K562 (cell line): ENCODE data around the gene MAPT.

Experiments used
- BCL6 ChIP-seq: fragments of 250-450 bp; sonication (Bioruptor Pico); IDR thresholded peaks from 2 replicates; pipeline ENCODE4 v1.4.0; 2020
- CREB5 ChIP-seq: fragments of 250-450 bp; sonication (Bioruptor Pico); IDR thresholded peaks from 2 replicates; pipeline ENCODE4 v1.5.0; 2020; ENCODE audit warnings: mild to moderate bottlenecking
- CTCF ChIP-seq, 3 experiments: IDR thresholded peaks in 2 of 3; conservative IDR thresholded peaks in 1 of 3; 2 replicates each; pipeline ENCODE4 v1.5.1; 2011 to 2012; ENCODE audit warnings: low read length in 3 of 3, mild to moderate bottlenecking in 3 of 3, control low read depth in 2 of 3, improper control_type of control experiment in 1 of 3, inconsistent platforms in 1 of 3, low read depth in 1 of 3, mixed read lengths in 1 of 3, moderate library complexity in 1 of 3; ENCODE audit not compliant: insufficient read depth in 2 of 3
- MAFF ChIP-seq: IDR thresholded peaks from 2 replicates; pipeline ENCODE4 v1.6.1; 2012; ENCODE audit warnings: low read length, improper control_type of control experiment
- MAFK ChIP-seq: IDR thresholded peaks from 2 replicates; pipeline ENCODE4 v1.6.1; 2011; ENCODE audit warnings: low read length, improper control_type of control experiment
- MYC ChIP-seq, 2 experiments: fragments of 250-450 bp in 1 of 2; sonication (Bioruptor Pico) in 1 of 2; IDR thresholded peaks; 2 replicates each; pipeline versions ENCODE4 v1.5.1 to v1.6.1; 2012 to 2021; ENCODE audit warnings: low read depth in 2 of 2, borderline replicate concordance in 1 of 2, improper control_type of control experiment in 1 of 2, low read length in 1 of 2, mild to moderate bottlenecking in 1 of 2, moderate library complexity in 1 of 2
- POLR2A ChIP-seq: fragments of 450-650 bp; conservative IDR thresholded peaks from 2 replicates; pipeline ENCODE4 v1.6.1; 2016
- SIN3A ChIP-seq, 2 experiments: fragments of 150-350 bp in 1 of 2; IDR thresholded peaks; 2 replicates each; pipeline ENCODE4 v1.6.1; 2011 to 2016; ENCODE audit warnings: borderline replicate concordance in 2 of 2, low read depth in 2 of 2, low read length in 2 of 2, mild to moderate bottlenecking in 2 of 2, moderate library complexity in 2 of 2; ENCODE audit not compliant: control insufficient read depth in 1 of 2
- ZBTB49 ChIP-seq: sonication (generic); formaldehyde crosslinking; IDR thresholded peaks from 2 replicates; pipeline ENCODE4 v1.8.0; 2022; ENCODE audit warnings: missing genetic modification reagents, mild to moderate bottlenecking, borderline replicate concordance
- TF ChIP-seq, protein P1 (sequence below): fragments of 250-450 bp; sonication (Bioruptor Pico); IDR thresholded peaks from 2 replicates; pipeline ENCODE4 v1.4.0; 2020; ENCODE audit warnings: mild to moderate bottlenecking, moderate library complexity, borderline replicate concordance

- TF ChIP-seq POLR2A, result no peak
- no peak for TF ChIP-seq ZBTB49 (CRISPR knock-in tag)
- no peak for TF ChIP-seq MAFF
- TF ChIP-seq, protein P1, sequence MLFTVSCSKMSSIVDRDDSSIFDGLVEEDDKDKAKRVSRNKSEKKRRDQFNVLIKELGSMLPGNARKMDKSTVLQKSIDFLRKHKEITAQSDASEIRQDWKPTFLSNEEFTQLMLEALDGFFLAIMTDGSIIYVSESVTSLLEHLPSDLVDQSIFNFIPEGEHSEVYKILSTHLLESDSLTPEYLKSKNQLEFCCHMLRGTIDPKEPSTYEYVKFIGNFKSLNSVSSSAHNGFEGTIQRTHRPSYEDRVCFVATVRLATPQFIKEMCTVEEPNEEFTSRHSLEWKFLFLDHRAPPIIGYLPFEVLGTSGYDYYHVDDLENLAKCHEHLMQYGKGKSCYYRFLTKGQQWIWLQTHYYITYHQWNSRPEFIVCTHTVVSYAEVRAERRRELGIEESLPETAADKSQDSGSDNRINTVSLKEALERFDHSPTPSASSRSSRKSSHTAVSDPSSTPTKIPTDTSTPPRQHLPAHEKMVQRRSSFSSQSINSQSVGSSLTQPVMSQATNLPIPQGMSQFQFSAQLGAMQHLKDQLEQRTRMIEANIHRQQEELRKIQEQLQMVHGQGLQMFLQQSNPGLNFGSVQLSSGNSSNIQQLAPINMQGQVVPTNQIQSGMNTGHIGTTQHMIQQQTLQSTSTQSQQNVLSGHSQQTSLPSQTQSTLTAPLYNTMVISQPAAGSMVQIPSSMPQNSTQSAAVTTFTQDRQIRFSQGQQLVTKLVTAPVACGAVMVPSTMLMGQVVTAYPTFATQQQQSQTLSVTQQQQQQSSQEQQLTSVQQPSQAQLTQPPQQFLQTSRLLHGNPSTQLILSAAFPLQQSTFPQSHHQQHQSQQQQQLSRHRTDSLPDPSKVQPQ (CRISPR knock-in tag), result no peak
- no peak for TF ChIP-seq MAFK
- TF ChIP-seq BCL6 (CRISPR knock-in tag), result no peak
- no peak for TF ChIP-seq SIN3A (IDR thresholded peaks at IDR 0.05; ENCODE audit: borderline replicate concordance in 2 of 2, control insufficient read depth in 1 of 2, low read depth in 2 of 2, low read length in 2 of 2)
- no peak for TF ChIP-seq CTCF (IDR thresholded peaks at IDR 0.05 in 2 of 3, conservative IDR thresholded peaks at IDR 0.05 in 1 of 3; ENCODE audit: insufficient read depth in 2 of 3, low read depth in 1 of 3, low read length in 3 of 3)
- no peak for TF ChIP-seq CREB5 (CRISPR knock-in tag)
- no peak for TF ChIP-seq MYC (IDR thresholded peaks at IDR 0.05; ENCODE audit: low read depth, low read length)
- no peak for TF ChIP-seq MYC (CRISPR knock-in tag; IDR thresholded peaks at IDR 0.05; ENCODE audit: borderline replicate concordance, low read depth)
These were observed 47.3 kb upstream of the MAPT start for GRCh38 chr17:45847101-45847500.
